Caco-2 (cell line): ENCODE measurements around the gene PGAP1. TPM values are rescaled to one million over a fixed set of nuclear protein-coding genes. Genes with fewer than 3 reads are reported as not detected.

ENCODE experiments used
- BruUV-seq: library from RNA; stranded (reverse); fragments of 400-500 nt; replicated peaks from 2 replicates; lab custom pipeline; 2021; lab: Mats Ljungman, UMichigan
- CTCF ChIA-PET: fragments of 300-600 bp; sonication (Branson Sonifier 250); formaldehyde crosslinking; loops from one replicate; lab custom pipeline; 2022; ENCODE audit warnings: antibody characterized with exemption; lab: Charles Lee
- POLR2A ChIA-PET: fragments of 300-600 bp; sonication (Branson Sonifier 250); formaldehyde crosslinking; loops from one replicate; lab custom pipeline; 2022; ENCODE audit warnings: antibody characterized with exemption; lab: Charles Lee
- DNase-seq, 2 experiments: peaks; one replicate each; pipeline versions ENCODE4 v3.0.0 to v3.0.0-alpha.2; 2020 to 2022
- H3K27me3 ChIP-seq: replicated peaks from 2 replicates; pipeline ENCODE4 v1.6.0; 2011; ENCODE audit warnings: low read length; ENCODE audit not compliant: control insufficient read depth, insufficient read depth
- H3K36me3 ChIP-seq: 2 replicates; pipeline ENCODE4 v1.5.1; 2011; ENCODE audit warnings: low read length; ENCODE audit not compliant: control insufficient read depth, insufficient read depth
- H3K4me1 ChIP-seq: fragments of 250-450 bp; sonication (Bioruptor Pico); 2 replicates; pipeline ENCODE4 v1.5.1; 2020; ENCODE audit warnings: mild to moderate bottlenecking
- H3K4me3 ChIP-seq: 2 replicates; pipeline ENCODE4 v1.5.1; 2011; ENCODE audit warnings: low read depth, mild to moderate bottlenecking, control low read depth, low read length
- H3K9me3 ChIP-seq: fragments of 250-450 bp; sonication (Bioruptor Pico); 2 replicates; pipeline ENCODE4 v1.5.1; 2020; ENCODE audit warnings: mild to moderate bottlenecking, moderate library complexity
- H3K27ac Mint-ChIP-seq: one replicate; pipeline ENCODE4 v1.8.0; 2022; ENCODE audit warnings: mixed read lengths; ENCODE audit not compliant: unreplicated experiment
- H3K27me3 Mint-ChIP-seq: one replicate; pipeline ENCODE4 v1.8.0; 2022; ENCODE audit warnings: mixed read lengths; ENCODE audit not compliant: insufficient read depth, unreplicated experiment
- H3K36me3 Mint-ChIP-seq: one replicate; pipeline ENCODE4 v1.8.0; 2022; ENCODE audit warnings: mild to moderate bottlenecking, mixed read lengths; ENCODE audit not compliant: insufficient read depth, unreplicated experiment
- H3K4me1 Mint-ChIP-seq: one replicate; pipeline ENCODE4 v1.8.0; 2022; ENCODE audit warnings: low read depth, mixed read lengths; ENCODE audit not compliant: unreplicated experiment
- H3K4me3 Mint-ChIP-seq: one replicate; pipeline ENCODE4 v1.8.0; 2022; ENCODE audit warnings: mild to moderate bottlenecking, moderate library complexity, mixed read lengths; ENCODE audit not compliant: unreplicated experiment
- H3K9me3 Mint-ChIP-seq: one replicate; pipeline ENCODE4 v1.8.0; 2022; ENCODE audit warnings: mixed read lengths; ENCODE audit not compliant: unreplicated experiment
- intact Hi-C: fragments of 100-400 bp; cut with micrococcal nuclease; formaldehyde crosslinking; loops from one replicate; pipeline ENCODE4 v1.10.0; 2022; ENCODE audit not compliant: unreplicated experiment
- total RNA-seq: library from RNA; stranded (reverse); gene quantifications from 2 replicates; pipeline ENCODE4 v1.2.3, GENCODE V29; 2022
- TF ChIP-seq, protein P1 (sequence below), 2 experiments: fragments of 200-600 bp in 1 of 2; IDR thresholded peaks; 1 replicate in 1 of 2; 2 replicates in 1 of 2; pipeline versions ENCODE4 v1.5.1 to v1.8.0; 2011 to 2022; ENCODE audit warnings: antibody characterized with exemption in 1 of 2, control low read depth in 1 of 2, inconsistent platforms in 1 of 2, low read depth in 1 of 2, low read length in 1 of 2, mild to moderate bottlenecking in 1 of 2, moderate library complexity in 1 of 2; ENCODE audit not compliant: insufficient read depth in 1 of 2, severe bottlenecking in 1 of 2, unreplicated experiment in 1 of 2

PGAP1 gene
- total RNA-seq, 1 experiment from 2014 or later, result 6.4 TPM

DNA sequence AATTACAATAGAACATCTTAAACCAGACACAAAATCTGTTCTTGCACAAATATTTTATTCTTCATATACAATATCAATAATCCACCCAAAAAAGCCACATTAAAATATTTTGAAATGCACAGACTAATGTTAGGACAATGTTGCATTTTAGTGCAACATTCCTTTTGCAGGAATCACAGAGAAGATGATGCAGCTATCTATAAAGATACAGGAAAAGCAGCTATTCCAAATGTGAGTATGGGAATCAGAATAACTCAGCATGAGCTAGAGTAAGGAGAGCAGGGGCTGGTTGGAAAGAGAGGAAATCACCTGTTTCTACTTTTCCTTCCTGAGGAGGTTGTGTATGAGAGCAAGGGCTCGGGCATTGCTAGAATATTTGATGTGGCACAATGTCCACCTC is 122.1 kb downstream of the PGAP1 start:
- TF ChIP-seq, protein P1, sequence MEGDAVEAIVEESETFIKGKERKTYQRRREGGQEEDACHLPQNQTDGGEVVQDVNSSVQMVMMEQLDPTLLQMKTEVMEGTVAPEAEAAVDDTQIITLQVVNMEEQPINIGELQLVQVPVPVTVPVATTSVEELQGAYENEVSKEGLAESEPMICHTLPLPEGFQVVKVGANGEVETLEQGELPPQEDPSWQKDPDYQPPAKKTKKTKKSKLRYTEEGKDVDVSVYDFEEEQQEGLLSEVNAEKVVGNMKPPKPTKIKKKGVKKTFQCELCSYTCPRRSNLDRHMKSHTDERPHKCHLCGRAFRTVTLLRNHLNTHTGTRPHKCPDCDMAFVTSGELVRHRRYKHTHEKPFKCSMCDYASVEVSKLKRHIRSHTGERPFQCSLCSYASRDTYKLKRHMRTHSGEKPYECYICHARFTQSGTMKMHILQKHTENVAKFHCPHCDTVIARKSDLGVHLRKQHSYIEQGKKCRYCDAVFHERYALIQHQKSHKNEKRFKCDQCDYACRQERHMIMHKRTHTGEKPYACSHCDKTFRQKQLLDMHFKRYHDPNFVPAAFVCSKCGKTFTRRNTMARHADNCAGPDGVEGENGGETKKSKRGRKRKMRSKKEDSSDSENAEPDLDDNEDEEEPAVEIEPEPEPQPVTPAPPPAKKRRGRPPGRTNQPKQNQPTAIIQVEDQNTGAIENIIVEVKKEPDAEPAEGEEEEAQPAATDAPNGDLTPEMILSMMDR (IDR thresholded peaks at IDR 0.05; ENCODE audit: insufficient read depth in 1 of 2, low read depth in 1 of 2, low read length in 1 of 2, severe bottlenecking in 1 of 2, unreplicated experiment in 1 of 2), result no peak
- intact Hi-C loops, result no loop called here
- ChIA-PET POLR2A (no interaction called here), CTCF (no interaction called here)
- no TSS peak for BruUV-seq
- no peak overlapping the region for H3K4me3 Mint-ChIP-seq
- H3K4me1 ChIP-seq, result no peaks in the 10 kb centered on the region
- 0 out of 2 replicates have a peak, but pooled peaks cover 1% of the 10 kb centered on the region for H3K27me3 ChIP-seq
- H3K36me3 ChIP-seq, result no peaks in the 10 kb centered on the region
- no peaks in the 10 kb centered on the region for H3K4me1 Mint-ChIP-seq
- H3K9me3 Mint-ChIP-seq, result no peaks in the 10 kb centered on the region
- H3K9me3 ChIP-seq, result no peaks in the 10 kb centered on the region
- no peak for DNase-seq
- no peak overlapping the region for H3K4me3 ChIP-seq
- H3K36me3 Mint-ChIP-seq, result no peaks in the 10 kb centered on the region
- H3K27ac Mint-ChIP-seq, result no peak overlapping the region
- peaks cover 7% of the 10 kb centered on the region for H3K27me3 Mint-ChIP-seq

DNA sequence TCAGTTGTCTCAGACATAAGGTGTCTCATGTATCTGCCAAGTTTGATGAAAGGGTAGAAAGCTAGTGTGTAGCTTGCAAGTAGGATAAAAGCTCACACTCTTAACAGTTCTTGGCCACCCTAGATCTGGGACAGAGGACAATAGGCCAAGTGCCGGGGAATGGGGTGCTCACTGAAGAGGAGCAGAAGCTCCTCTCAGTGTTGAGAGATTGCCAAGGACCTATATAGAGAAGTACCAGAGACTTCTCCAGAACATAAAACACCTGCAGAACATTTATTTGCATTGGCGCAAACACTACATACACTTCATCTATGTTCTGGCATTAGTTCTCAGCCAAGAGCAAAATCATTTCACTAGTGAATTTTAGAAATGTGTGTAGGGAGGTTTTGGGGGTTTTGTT is 124.1 kb downstream of the PGAP1 start:
- POLR2A ChIA-PET, result no interaction called here
- Histone ChIP-seq H3K9me3 (no peaks in the 10 kb centered on the region), H3K27me3 (no peaks in the 10 kb centered on the region), H3K36me3 (no peaks in the 10 kb centered on the region), H3K4me3 (no peak overlapping the region), H3K4me1 (no peaks in the 10 kb centered on the region)
- Mint-ChIP-seq H3K27me3 (peaks cover 3% of the 10 kb centered on the region), H3K4me1 (no peaks in the 10 kb centered on the region), H3K9me3 (no peaks in the 10 kb centered on the region), H3K27ac (no peak overlapping the region), H3K4me3 (no peak overlapping the region), H3K36me3 (peaks cover under 1% of the 10 kb centered on the region)
- CTCF ChIA-PET, result no interaction called here
- no peak for DNase-seq
- TF ChIP-seq, protein P1 (IDR thresholded peaks at IDR 0.05; ENCODE audit: insufficient read depth in 1 of 2, low read depth in 1 of 2, low read length in 1 of 2, severe bottlenecking in 1 of 2, unreplicated experiment in 1 of 2), result no peak
- BruUV-seq, result no TSS peak
- intact Hi-C loops, result no loop called here

DNA sequence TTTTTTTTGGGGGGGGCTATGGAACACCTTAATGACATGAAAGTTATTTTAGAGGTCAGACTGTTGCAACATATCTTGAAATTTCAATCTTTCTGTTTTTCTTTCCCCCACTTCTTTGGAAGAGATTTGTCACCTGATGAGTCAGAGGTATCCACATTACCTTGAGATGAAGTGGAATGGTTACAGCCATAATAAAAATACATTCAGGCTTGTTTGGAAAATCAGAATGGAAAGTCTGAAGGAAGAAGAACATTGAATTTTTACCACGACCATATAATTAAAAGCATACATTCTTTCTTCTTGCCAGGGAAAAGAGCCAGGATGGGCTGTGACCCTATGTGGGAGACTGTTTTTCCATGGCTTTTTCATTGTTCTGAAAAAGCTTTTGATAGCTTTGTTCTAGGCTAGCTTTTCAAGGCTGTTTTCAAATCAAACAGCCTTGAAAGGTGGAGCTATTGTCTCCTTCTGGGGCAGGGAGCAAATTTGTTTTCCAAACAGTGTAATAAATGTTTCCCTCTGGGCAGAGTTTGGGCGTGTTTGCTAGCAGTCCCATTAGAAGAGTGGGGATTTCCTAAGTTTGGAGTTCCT is 124.7 kb downstream of the PGAP1 start:
- Histone ChIP-seq H3K4me1 (no peaks in the 10 kb centered on the region), H3K36me3 (peaks cover 1% of the 10 kb centered on the region; the same call in 1 of the 2 replicates), H3K27me3 (no peaks in the 10 kb centered on the region), H3K4me3 (no peak overlapping the region), H3K9me3 (no peaks in the 10 kb centered on the region)
- intact Hi-C loops, result no loop called here
- no TSS peak for BruUV-seq
- POLR2A ChIA-PET, result no interaction called here
- peaks cover 3% of the 10 kb centered on the region for H3K27me3 Mint-ChIP-seq
- H3K4me1 Mint-ChIP-seq, result no peaks in the 10 kb centered on the region
- H3K27ac Mint-ChIP-seq, result no peak overlapping the region
- no peak for DNase-seq
- H3K36me3 Mint-ChIP-seq, result peaks cover 7% of the 10 kb centered on the region
- TF ChIP-seq, protein P1 (IDR thresholded peaks at IDR 0.05; ENCODE audit: insufficient read depth in 1 of 2, low read depth in 1 of 2, low read length in 1 of 2, severe bottlenecking in 1 of 2, unreplicated experiment in 1 of 2), result no peak
- H3K4me3 Mint-ChIP-seq, result no peak overlapping the region
- H3K9me3 Mint-ChIP-seq, result no peaks in the 10 kb centered on the region
- CTCF ChIA-PET, result no interaction called here
